H1 (cell line): ENCODE measurements around the gene LPXN. TPM values are rescaled to one million over a fixed set of nuclear protein-coding genes. Genes with fewer than 3 reads are reported as not detected.

Experiments used
- BACH1 ChIP-seq: IDR thresholded peaks from 2 replicates; pipeline ENCODE4 v1.6.1; 2012; ENCODE audit warnings: low read length, improper control_type of control experiment
- BRCA1 ChIP-seq: IDR thresholded peaks from 2 replicates; pipeline ENCODE4 v1.6.1; 2012; ENCODE audit warnings: low read depth, low read length, improper control_type of control experiment
- CTBP2 ChIP-seq: IDR thresholded peaks from 2 replicates; pipeline ENCODE4 v1.7.0; 2011; ENCODE audit warnings: borderline replicate concordance, mild to moderate bottlenecking, moderate library complexity, mixed read lengths, low read length; ENCODE audit not compliant: insufficient read depth, insufficient read length
- GABPA ChIP-seq: IDR thresholded peaks from 2 replicates; pipeline ENCODE4 v1.6.1; 2011; ENCODE audit warnings: mild to moderate bottlenecking, low read length, moderate library complexity, borderline replicate concordance; ENCODE audit not compliant: insufficient read depth
- TEAD4 ChIP-seq: IDR thresholded peaks from 2 replicates; pipeline ENCODE4 v1.6.1; 2012; ENCODE audit warnings: low read depth, low read length, inconsistent platforms, mixed read lengths
- ZNF274 ChIP-seq: IDR thresholded peaks from 2 replicates; pipeline ENCODE4 v1.7.0; 2012; ENCODE audit warnings: low read length, borderline replicate concordance; ENCODE audit errors: extremely low read depth
- polyA plus RNA-seq, 7 experiments: library from polyadenylated mRNA; depleted of rRNA in 3 of 7; stranded (reverse) in 5 of 7; unstranded in 2 of 7; fragments of >200 nt in 5 of 7; fragments of 200-250 nt in 2 of 7; gene quantifications; 1 replicate in 5 of 7; 2 replicates in 1 of 7; 4 replicates in 1 of 7; pipeline versions ENCODE4 v1.2.1 to v1.2.3, GENCODE V29; 2011 to 2013; ENCODE audit warnings: missing spikeins in 2 of 7, mixed read lengths in 2 of 7
- total RNA-seq: library from RNA; stranded (reverse); fragmentation: NEBNext Ultra II Directional; extraction: Animal tissue kit (Norgen Biotek cat#: 25700); gene quantifications from 2 replicates; pipeline ENCODE4 v1.2.1, GENCODE V29; 2021

Gene LPXN
- total and polyA plus RNA-seq, 2 of the 8 experiments (the other 6 are each of a cell fraction or from before 2014, with no cell fraction given), result 1.4 to 2.7 TPM

- TF ChIP-seq ZNF274, result no peak
- TF ChIP-seq TEAD4, result no peak
- TF ChIP-seq GABPA, result no peak
- no peak for TF ChIP-seq BACH1
- no peak for TF ChIP-seq BRCA1
- TF ChIP-seq CTBP2, result no peak
These were observed 73.7 kb downstream of the LPXN start (continued) for GRCh38 chr11:58502004-58502403.
